ENCODE data around the gene GALNT7. TPM values are rescaled to one million over a fixed set of nuclear protein-coding genes. Genes with fewer than 3 reads are reported as not detected.
A peak's percentile ranks its signal among the peaks of the same experiment; 100 is the strongest.

The GALNT7 gene
- total and polyA plus RNA-seq, 4 donors: 0.65 to 13.0 (median 2.1) TPM

GRCh38 chr4:173230062-173230461, 61.5 kb downstream of the GALNT7 start:
- H3K27ac ChIP-seq (ENCODE audit: low read depth in 1 of 2, low read length in 2 of 2): no peak overlapping the region
- no peaks in the 10 kb centered on the region for H3K36me3 ChIP-seq (ENCODE audit: control insufficient read depth in 4 of 4, insufficient read depth in 3 of 4, low read depth in 1 of 4, low read length in 3 of 4)
- H3K27me3 ChIP-seq (ENCODE audit: control insufficient read depth in 4 of 4, insufficient read depth in 4 of 4, low read length in 3 of 4): peaks cover 0 to 2% (median 0%) of the 10 kb centered on the region in 4 donors
- no peak for DNase-seq (ENCODE audit: low spot score)
- no peak for TF ChIP-seq EGR1 (IDR thresholded peaks at IDR 0.05; ENCODE audit: low read depth in 2 of 2)
- TF ChIP-seq TAF1 (conservative IDR thresholded peaks at IDR 0.05): no peak
- TF ChIP-seq FOXA2 (IDR thresholded peaks at IDR 0.05): no peak
- TF ChIP-seq FOXA1 (IDR thresholded peaks at IDR 0.05): no peak
- TF ChIP-seq HNF4A (conservative IDR thresholded peaks at IDR 0.05): no peak
- no peak for TF ChIP-seq RXRA (IDR thresholded peaks at IDR 0.05)
- TF ChIP-seq REST (IDR thresholded peaks at IDR 0.05): no peak
- no peak for TF ChIP-seq MAX (IDR thresholded peaks at IDR 0.05)
- H3K9ac ChIP-seq (ENCODE audit: low read depth in 1 of 2, low read length in 2 of 2): no peak overlapping the region
- H3K9me3 ChIP-seq (ENCODE audit: control insufficient read depth in 4 of 4, low read length in 3 of 4): no peaks in the 10 kb centered on the region
- no peak overlapping the region for H3K4me3 ChIP-seq (ENCODE audit: low read depth in 1 of 3, low read length in 3 of 3)
- H3K4me1 ChIP-seq (ENCODE audit: control insufficient read depth in 4 of 4, insufficient read depth in 4 of 4, low read length in 3 of 4): no peaks in the 10 kb centered on the region

- Histone ChIP-seq H3K27me3 (ENCODE audit: control insufficient read depth in 4 of 4, insufficient read depth in 4 of 4, low read length in 3 of 4) (peaks cover 0 to 2% (median 0%) of the 10 kb centered on the region in 4 donors), H3K9ac (ENCODE audit: low read depth in 1 of 2, low read length in 2 of 2) (no peak overlapping the region), H3K4me3 (ENCODE audit: low read depth in 1 of 3, low read length in 3 of 3) (no peak overlapping the region), H3K27ac (ENCODE audit: low read depth in 1 of 2, low read length in 2 of 2) (no peak overlapping the region), H3K9me3 (ENCODE audit: control insufficient read depth in 4 of 4, low read length in 3 of 4) (no peaks in the 10 kb centered on the region), H3K4me1 (ENCODE audit: control insufficient read depth in 4 of 4, insufficient read depth in 4 of 4, low read length in 3 of 4) (no peaks in the 10 kb centered on the region), H3K36me3 (ENCODE audit: control insufficient read depth in 4 of 4, insufficient read depth in 3 of 4, low read depth in 1 of 4, low read length in 3 of 4) (no peaks in the 10 kb centered on the region)
- WGBS: 61% methylated on average over 1 of the region's 1 CpG
- TF ChIP-seq EGR1 (IDR thresholded peaks at IDR 0.05; ENCODE audit: low read depth in 2 of 2) (no peak), REST (IDR thresholded peaks at IDR 0.05) (no peak), HNF4G (IDR thresholded peaks at IDR 0.05) (no peak), SP1 (IDR thresholded peaks at IDR 0.05) (no peak), RAD21 (IDR thresholded peaks at IDR 0.05) (peak; percentile 54 to 55), FOXA1 (IDR thresholded peaks at IDR 0.05) (no peak), MAX (IDR thresholded peaks at IDR 0.05) (no peak)
- no peak for DNase-seq (ENCODE audit: low spot score)
These were observed 63.3 kb downstream of the GALNT7 start for GRCh38 chr4:173231916-173232315.
